ENCODE data around the gene ILKAP. TPM values are rescaled to one million over a fixed set of nuclear protein-coding genes. Genes with fewer than 3 reads are reported as not detected.

ILKAP gene
- total and polyA plus RNA-seq, 2 experiments from 2014 or later: 25.7 to 81.9 TPM

- H3K9me3 ChIP-seq (ENCODE audit: low read depth): no peaks in the 10 kb centered on the region
- no peaks in the 10 kb centered on the region for H3K36me3 ChIP-seq
- peaks cover 1% of the 10 kb centered on the region for H3K27me3 ChIP-seq
- DNase-seq (ENCODE audit: low read depth in 1 of 2, low spot score in 1 of 2): peak; percentile 6 to 27
- peaks cover 8% of the 10 kb centered on the region for H3K4me1 ChIP-seq (ENCODE audit: low read depth)
- peak overlapping the region; percentile 99 for H3K4me3 ChIP-seq
- peak overlapping the region; percentile 97 for H3K27ac ChIP-seq
- no peak for TF ChIP-seq CTCF (IDR thresholded peaks at IDR 0.05; ENCODE audit: low read depth, low read length)
Measured at GRCh38 chr2:238202326-238203093, 985 bp downstream of the ILKAP start.

- H3K27me3 ChIP-seq: no peaks in the 10 kb centered on the region
- H3K27ac ChIP-seq: no peak overlapping the region
- no peak overlapping the region for H3K4me3 ChIP-seq
- DNase-seq (ENCODE audit: low read depth in 1 of 2, low spot score in 1 of 2): no peak
- no peaks in the 10 kb centered on the region for H3K4me1 ChIP-seq (ENCODE audit: low read depth)
- no peaks in the 10 kb centered on the region for H3K9me3 ChIP-seq (ENCODE audit: low read depth)
- TF ChIP-seq CTCF (IDR thresholded peaks at IDR 0.05; ENCODE audit: low read depth, low read length): no peak
- H3K36me3 ChIP-seq: peaks cover 56% of the 10 kb centered on the region
Measured at GRCh38 chr2:238190445-238190844, 13.1 kb downstream of the ILKAP start.

- no peak overlapping the region for H3K27ac ChIP-seq
- H3K4me3 ChIP-seq: no peak overlapping the region
- H3K27me3 ChIP-seq: no peaks in the 10 kb centered on the region
- no peaks in the 10 kb centered on the region for H3K4me1 ChIP-seq (ENCODE audit: low read depth)
- no peak for TF ChIP-seq CTCF (IDR thresholded peaks at IDR 0.05; ENCODE audit: low read depth, low read length)
- peaks cover 69% of the 10 kb centered on the region for H3K36me3 ChIP-seq
- DNase-seq (ENCODE audit: low read depth in 1 of 2, low spot score in 1 of 2): no peak
- no peaks in the 10 kb centered on the region for H3K9me3 ChIP-seq (ENCODE audit: low read depth)
Measured at GRCh38 chr2:238187618-238188548, 15.6 kb downstream of the ILKAP start.

GRCh38 chr2:238183821-238184220, 19.7 kb downstream of the ILKAP start:
- no peak for TF ChIP-seq CTCF (IDR thresholded peaks at IDR 0.05; ENCODE audit: low read depth, low read length)
- no peak for DNase-seq (ENCODE audit: low read depth in 1 of 2, low spot score in 1 of 2)
- Histone ChIP-seq H3K27me3 (no peaks in the 10 kb centered on the region), H3K36me3 (peaks cover 77% of the 10 kb centered on the region), H3K4me3 (no peak overlapping the region), H3K27ac (no peak overlapping the region), H3K9me3 (ENCODE audit: low read depth) (no peaks in the 10 kb centered on the region), H3K4me1 (ENCODE audit: low read depth) (no peaks in the 10 kb centered on the region)

GRCh38 chr2:238182362-238182761, 21.1 kb downstream of the ILKAP start:
- Histone ChIP-seq H3K4me3 (no peak overlapping the region), H3K9me3 (ENCODE audit: low read depth) (no peaks in the 10 kb centered on the region), H3K27ac (no peak overlapping the region), H3K36me3 (peaks cover 77% of the 10 kb centered on the region), H3K27me3 (no peaks in the 10 kb centered on the region), H3K4me1 (ENCODE audit: low read depth) (no peaks in the 10 kb centered on the region)
- no peak for DNase-seq (ENCODE audit: low read depth in 1 of 2, low spot score in 1 of 2)
- TF ChIP-seq CTCF (IDR thresholded peaks at IDR 0.05; ENCODE audit: low read depth, low read length): no peak
